SK-N-SH (cell line): ENCODE data around the gene AKAP17A. TPM values are rescaled to one million over a fixed set of nuclear protein-coding genes. Genes with fewer than 3 reads are reported as not detected.

ENCODE experiments used
- CTCF ChIA-PET: fragments of 300-600, 350-600 bp; formaldehyde crosslinking; extraction: SDS; loops from one replicate; lab custom pipeline; 2021; lab: Yijun Ruan, JAX
- POLR2A ChIA-PET: fragments of 350-600 bp; sonication (Branson Sonifier 250); formaldehyde crosslinking; extraction: SDS; loops from one replicate; lab custom pipeline; 2020; ENCODE audit warnings: antibody characterized with exemption, inconsistent platforms; lab: Yijun Ruan, JAX
- DNase-seq: peaks from one replicate; pipeline ENCODE4 v3.0.0; 2012
- H2AFZ ChIP-seq: fragments of 200-600 bp; sonication (generic); 2 replicates; pipeline ENCODE4 v1.8.1; 2016; ENCODE audit warnings: antibody characterized with exemption, mild to moderate bottlenecking, low read depth
- H3F3A ChIP-seq: fragments of 200-600 bp; sonication (generic); replicated peaks from 2 replicates; pipeline ENCODE3; 2016; ENCODE audit warnings: antibody characterized with exemption, mild to moderate bottlenecking; ENCODE audit not compliant: insufficient read depth
- H3K27ac ChIP-seq, 2 experiments: fragments of 200-500 bp in 1 of 2; fragments of 200-600 bp in 1 of 2; sonication (Bioruptor generic) in 1 of 2; sonication (generic), shearing (Covaris generic) in 1 of 2; 2 replicates each; pipeline versions ENCODE4 v1.5.1 to v1.6.1; 2014 to 2016; ENCODE audit warnings: low read depth in 2 of 2, inconsistent platforms in 1 of 2, low read length in 1 of 2, mild to moderate bottlenecking in 1 of 2, mixed read lengths in 1 of 2
- H3K27me3 ChIP-seq: fragments of 200-600 bp; sonication (generic), shearing (Covaris generic); 2 replicates; pipeline ENCODE4 v1.6.1; 2016; ENCODE audit warnings: mixed run types; ENCODE audit not compliant: insufficient read depth
- H3K36me3 ChIP-seq, 2 experiments: fragments of 200-500 bp in 1 of 2; fragments of 200-600 bp in 1 of 2; sonication (Bioruptor generic) in 1 of 2; sonication (generic) in 1 of 2; replicated peaks in 1 of 2; 2 replicates each; pipeline versions ENCODE3 to v1.5.1; 2014 to 2016; ENCODE audit warnings: low read length in 1 of 2, mild to moderate bottlenecking in 1 of 2; ENCODE audit not compliant: insufficient read depth in 2 of 2, control insufficient read depth in 1 of 2
- H3K4me1 ChIP-seq, 2 experiments: fragments of 200-500 bp in 1 of 2; fragments of 200-600 bp in 1 of 2; sonication (Bioruptor generic) in 1 of 2; sonication (generic), shearing (Covaris generic) in 1 of 2; 2 replicates each; pipeline versions ENCODE4 v1.5.1 to v1.6.1; 2014 to 2016; ENCODE audit warnings: low read depth in 1 of 2, low read length in 1 of 2, mixed run types in 1 of 2; ENCODE audit not compliant: insufficient read depth in 2 of 2, control insufficient read depth in 1 of 2
- H3K4me2 ChIP-seq: fragments of 200-600 bp; sonication (generic), shearing (Covaris generic); 2 replicates; pipeline ENCODE4 v1.6.1; 2017; ENCODE audit warnings: mixed run types
- H3K4me3 ChIP-seq, 2 experiments: fragments of 200-500 bp in 1 of 2; fragments of 200-600 bp in 1 of 2; sonication (Bioruptor generic) in 1 of 2; sonication (generic), shearing (Covaris generic) in 1 of 2; 2 replicates each; pipeline versions ENCODE4 v1.5.1 to v1.8.1; 2014 to 2016; ENCODE audit warnings: low read depth in 2 of 2, inconsistent platforms in 1 of 2, low read length in 1 of 2, mild to moderate bottlenecking in 1 of 2, mixed read lengths in 1 of 2, moderate library complexity in 1 of 2
- H3K79me2 ChIP-seq: fragments of 200-600 bp; sonication (generic); 2 replicates; pipeline ENCODE4 v1.8.1; 2017; ENCODE audit warnings: mild to moderate bottlenecking; ENCODE audit not compliant: insufficient read depth
- H3K9ac ChIP-seq: fragments of 200-600 bp; sonication (generic); 2 replicates; pipeline ENCODE4 v1.6.1; 2017; ENCODE audit warnings: mixed run types
- H3K9me2 ChIP-seq: fragments of 200-600 bp; sonication (generic); 2 replicates; pipeline ENCODE4 v1.6.1; 2017; ENCODE audit warnings: mixed run types
- H3K9me3 ChIP-seq: fragments of 200-600 bp; sonication (generic); 2 replicates; pipeline ENCODE4 v1.6.1; 2017; ENCODE audit warnings: mixed run types, mild to moderate bottlenecking, moderate library complexity
- H4K20me1 ChIP-seq: fragments of 200-600 bp; sonication (generic); 2 replicates; pipeline ENCODE4 v1.6.1; 2017; ENCODE audit warnings: mild to moderate bottlenecking, mixed run types; ENCODE audit not compliant: insufficient read depth
- CHD2 ChIP-seq: fragments of 150-350 bp; IDR thresholded peaks from 2 replicates; pipeline ENCODE4 v1.6.1; 2018; ENCODE audit warnings: low read length; ENCODE audit not compliant: partially characterized antibody
- ELF1 ChIP-seq: IDR thresholded peaks from 2 replicates; pipeline ENCODE4 v1.4.0; 2012
- EP300 ChIP-seq, 2 experiments: IDR thresholded peaks; 2 replicates each; pipeline versions ENCODE4 v1.4.0 to v1.6.1; 2012; ENCODE audit warnings: borderline replicate concordance in 1 of 2, low read depth in 1 of 2, low read length in 1 of 2
- EZH2phosphoT487 ChIP-seq: fragments of 200-600 bp; sonication (generic); IDR thresholded peaks from 2 replicates; pipeline ENCODE4 v1.6.1; 2017; ENCODE audit warnings: low read depth, mixed run types, mild to moderate bottlenecking, antibody characterized with exemption, moderate library complexity, borderline replicate concordance
- FOXM1 ChIP-seq: IDR thresholded peaks from 2 replicates; pipeline ENCODE4 v1.4.0; 2012; ENCODE audit warnings: low read depth, mild to moderate bottlenecking
- GABPA ChIP-seq: IDR thresholded peaks from 2 replicates; pipeline ENCODE4 v1.4.0; 2012; ENCODE audit warnings: low read depth, mild to moderate bottlenecking
- GATA2 ChIP-seq: sonication (generic); formaldehyde crosslinking; IDR thresholded peaks from 2 replicates; pipeline ENCODE4 v1.5.0; 2020; ENCODE audit warnings: mild to moderate bottlenecking, missing genetic modification reagents
- JUND ChIP-seq: IDR thresholded peaks from 2 replicates; pipeline ENCODE4 v1.4.0; 2012
- MEF2A ChIP-seq: IDR thresholded peaks from 2 replicates; pipeline ENCODE4 v1.4.0; 2012; ENCODE audit warnings: low read depth, borderline replicate concordance
- MXI1 ChIP-seq: IDR thresholded peaks from 2 replicates; pipeline ENCODE4 v1.6.1; 2012; ENCODE audit warnings: mild to moderate bottlenecking, low read depth, low read length, improper control_type of control experiment
- NFIC ChIP-seq: IDR thresholded peaks from 2 replicates; pipeline ENCODE4 v1.4.0; 2012; ENCODE audit warnings: borderline replicate concordance
- POLR2AphosphoS5 ChIP-seq: IDR thresholded peaks from 2 replicates; pipeline ENCODE4 v1.6.1; 2012; ENCODE audit warnings: low read depth, low read length
- RAD21 ChIP-seq: IDR thresholded peaks from 2 replicates; pipeline ENCODE4 v1.6.1; 2012; ENCODE audit warnings: mild to moderate bottlenecking, low read length
- RXRA ChIP-seq: IDR thresholded peaks from 2 replicates; pipeline ENCODE4 v1.4.0; 2012; ENCODE audit warnings: low read depth, mild to moderate bottlenecking, borderline replicate concordance
- TAF1 ChIP-seq: IDR thresholded peaks from 2 replicates; pipeline ENCODE4 v1.6.1; 2012; ENCODE audit warnings: low read depth, mild to moderate bottlenecking, low read length, moderate library complexity, borderline replicate concordance
- TEAD4 ChIP-seq: IDR thresholded peaks from 2 replicates; pipeline ENCODE4 v1.4.0; 2012; ENCODE audit warnings: mild to moderate bottlenecking, borderline replicate concordance; ENCODE audit not compliant: insufficient read depth
- YY1 ChIP-seq: IDR thresholded peaks from 2 replicates; pipeline ENCODE4 v1.4.0; 2012; ENCODE audit warnings: low read depth, mild to moderate bottlenecking
- WGBS: methylation state at CpG from one replicate; pipeline ENCODE4 v1.1.6; 2017; ENCODE audit warnings: low lambda C conversion rate; 5-methylcytosine and 5-hydroxymethylcytosine counted together
- polyA plus RNA-seq, 3 experiments: library from polyadenylated mRNA; depleted of rRNA; stranded (reverse); fragments of >200 nt; gene quantifications; 2 replicates each; pipeline ENCODE4 v1.2.3, GENCODE V29; 2012
- TF ChIP-seq, protein P1 (sequence below): IDR thresholded peaks from 2 replicates; pipeline ENCODE4 v1.4.0; 2012; ENCODE audit warnings: low read depth, borderline replicate concordance
- TF ChIP-seq, protein P2 (sequence below): IDR thresholded peaks from 2 replicates; pipeline ENCODE4 v1.4.0; 2012; ENCODE audit warnings: low read depth

Gene AKAP17A
- polyA plus RNA-seq, 1 of the 3 experiments (the other 2 are of a cell fraction) = 43.8 TPM

DNA sequence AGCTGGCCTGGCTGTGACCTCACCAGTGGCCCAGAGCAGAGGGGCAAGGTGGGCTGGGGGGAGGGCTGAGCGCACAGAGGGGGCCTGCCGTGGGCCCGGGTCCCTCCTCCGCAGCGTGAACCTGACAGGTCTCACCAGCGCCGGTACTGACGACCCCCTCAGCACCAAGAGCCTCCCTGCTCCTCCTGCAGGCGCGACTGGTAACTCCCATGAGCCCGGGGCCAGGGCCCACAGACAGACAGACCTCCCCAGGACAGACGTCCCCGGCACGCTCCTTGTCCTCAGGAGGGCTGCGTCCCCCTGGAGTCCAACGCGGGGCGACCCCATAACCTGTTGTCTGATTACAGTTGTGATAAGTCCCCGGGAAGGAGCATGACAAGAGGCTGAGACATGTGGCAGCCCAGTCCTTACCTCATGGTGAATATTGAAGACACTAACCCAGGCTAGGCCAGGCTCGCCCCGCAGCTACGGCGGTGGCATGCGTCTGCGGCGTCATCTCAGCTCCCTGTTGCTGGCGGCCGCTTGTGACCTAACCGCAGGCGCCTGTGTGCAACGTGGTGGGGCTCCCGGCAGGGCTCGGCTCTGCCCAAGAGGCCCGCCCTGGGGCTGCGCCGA is 8.5 kb downstream of the AKAP17A start:
- Histone ChIP-seq H3F3A (peaks cover 5% of the 10 kb centered on the region), H3K9me3 (no peaks in the 10 kb centered on the region), H3K36me3 (peaks cover 25 to 77% of the 10 kb centered on the region in 2 experiments), H3K4me1 (no peaks in the 10 kb centered on the region), H2AFZ (no peak overlapping the region), H3K4me3 (no peak overlapping the region), H3K79me2 (peaks cover 23% of the 10 kb centered on the region; the same call in 1 of the 2 replicates), H3K9me2 (no peaks in the 10 kb centered on the region), H3K9ac (no peak overlapping the region), H3K27ac (no peak overlapping the region), H4K20me1 (peaks cover 17% of the 10 kb centered on the region), H3K27me3 (no peaks in the 10 kb centered on the region), H3K4me2 (no peak overlapping the region)
- DNase-seq = no peak
- 96% methylated on average over 23 of the region's 36 CpGs for WGBS
- TF ChIP-seq CHD2 = no peak
- no peak for TF ChIP-seq MXI1
- TF ChIP-seq JUND = no peak
- TF ChIP-seq, protein P1, sequence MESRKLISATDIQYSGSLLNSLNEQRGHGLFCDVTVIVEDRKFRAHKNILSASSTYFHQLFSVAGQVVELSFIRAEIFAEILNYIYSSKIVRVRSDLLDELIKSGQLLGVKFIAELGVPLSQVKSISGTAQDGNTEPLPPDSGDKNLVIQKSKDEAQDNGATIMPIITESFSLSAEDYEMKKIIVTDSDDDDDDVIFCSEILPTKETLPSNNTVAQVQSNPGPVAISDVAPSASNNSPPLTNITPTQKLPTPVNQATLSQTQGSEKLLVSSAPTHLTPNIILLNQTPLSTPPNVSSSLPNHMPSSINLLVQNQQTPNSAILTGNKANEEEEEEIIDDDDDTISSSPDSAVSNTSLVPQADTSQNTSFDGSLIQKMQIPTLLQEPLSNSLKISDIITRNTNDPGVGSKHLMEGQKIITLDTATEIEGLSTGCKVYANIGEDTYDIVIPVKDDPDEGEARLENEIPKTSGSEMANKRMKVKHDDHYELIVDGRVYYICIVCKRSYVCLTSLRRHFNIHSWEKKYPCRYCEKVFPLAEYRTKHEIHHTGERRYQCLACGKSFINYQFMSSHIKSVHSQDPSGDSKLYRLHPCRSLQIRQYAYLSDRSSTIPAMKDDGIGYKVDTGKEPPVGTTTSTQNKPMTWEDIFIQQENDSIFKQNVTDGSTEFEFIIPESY = no peak
- no peak for TF ChIP-seq RXRA
- no peak for TF ChIP-seq TAF1
- TF ChIP-seq YY1 = no peak
- TF ChIP-seq GATA2 (CRISPR knock-in tag) = no peak
- TF ChIP-seq POLR2AphosphoS5 = no peak
- TF ChIP-seq TEAD4 = no peak
- no peak for TF ChIP-seq ELF1
- no peak for TF ChIP-seq FOXM1
- no peak for TF ChIP-seq NFIC
- TF ChIP-seq GABPA = no peak
- TF ChIP-seq MEF2A = no peak
- TF ChIP-seq EP300 (IDR thresholded peaks at IDR 0.05; ENCODE audit: borderline replicate concordance in 1 of 2, low read depth in 1 of 2, low read length in 1 of 2) = no peak
- TF ChIP-seq, protein P2, sequence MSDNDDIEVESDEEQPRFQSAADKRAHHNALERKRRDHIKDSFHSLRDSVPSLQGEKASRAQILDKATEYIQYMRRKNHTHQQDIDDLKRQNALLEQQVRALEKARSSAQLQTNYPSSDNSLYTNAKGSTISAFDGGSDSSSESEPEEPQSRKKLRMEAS = no peak
- no peak for TF ChIP-seq EZH2phosphoT487
- no peak for TF ChIP-seq RAD21
- ChIA-PET CTCF (no interaction called here), POLR2A (no interaction called here)
